CD4-positive, alpha-beta T cell (primary cell): ENCODE results near the gene SLC27A2. TPM values are rescaled to one million over a fixed set of nuclear protein-coding genes. Genes with fewer than 3 reads are reported as not detected.

Source experiments
- ATAC-seq: fragments of 200-7000 bp; cut with Tn5 transposase; one replicate; pipeline ENCODE4 v1.10.0; 2022; ENCODE audit warnings: mild to moderate bottlenecking; ENCODE audit not compliant: poor library complexity
- CTCF ChIA-PET: fragments of 350-600 bp; sonication (Branson Sonifier 250); formaldehyde crosslinking; loops from one replicate; lab custom pipeline; 2021; ENCODE audit warnings: antibody characterized with exemption, inconsistent platforms; lab: Charles Lee
- POLR2A ChIA-PET: fragments of 350-600 bp; sonication (Branson Sonifier 250); formaldehyde crosslinking; loops from one replicate; lab custom pipeline; 2021; ENCODE audit warnings: antibody characterized with exemption, inconsistent platforms; lab: Charles Lee
- DNase-seq, 14 experiments: peaks; one replicate each; pipeline ENCODE4 v3.0.0-alpha.2; 2013 to 2020; ENCODE audit warnings: mixed read lengths in 2 of 14
- H3K27ac ChIP-seq, 2 donors: one replicate each; pipeline versions ENCODE4 v1.5.1 to v1.7.0; 2013; ENCODE audit warnings: low read length in 2 of 2, low read depth in 1 of 2, mild to moderate bottlenecking in 1 of 2
- H3K27me3 ChIP-seq, 2 experiments: 1 replicate in 1 of 2; 2 replicates in 1 of 2; pipeline versions ENCODE4 v1.6.1 to v1.7.0; 2013; ENCODE audit warnings: low read length in 2 of 2, control low read depth in 1 of 2, mild to moderate bottlenecking in 1 of 2, moderate library complexity in 1 of 2; ENCODE audit not compliant: insufficient read depth in 2 of 2, control insufficient read depth in 1 of 2
- H3K36me3 ChIP-seq: one replicate; pipeline ENCODE4 v1.6.1; 2013; ENCODE audit warnings: low read length, control low read depth; ENCODE audit not compliant: insufficient read depth
- H3K4me1 ChIP-seq: one replicate; pipeline ENCODE4 v1.6.1; 2013; ENCODE audit warnings: low read length, control low read depth; ENCODE audit not compliant: insufficient read depth
- H3K4me3 ChIP-seq: one replicate; pipeline ENCODE4 v1.5.1; 2013; ENCODE audit warnings: mild to moderate bottlenecking, low read length, moderate library complexity
- H3K9me3 ChIP-seq, 2 experiments: 1 replicate in 1 of 2; 2 replicates in 1 of 2; pipeline versions ENCODE4 v1.6.1 to v1.7.0; 2013; ENCODE audit warnings: low read length in 2 of 2, mild to moderate bottlenecking in 2 of 2, control low read depth in 1 of 2, moderate library complexity in 1 of 2; ENCODE audit not compliant: control insufficient read depth in 1 of 2, insufficient read depth in 1 of 2
- H3K27ac Mint-ChIP-seq: one replicate; pipeline ENCODE4 v1.8.0; 2020; ENCODE audit warnings: mixed read lengths
- H3K27me3 Mint-ChIP-seq: one replicate; pipeline ENCODE4 v1.8.0; 2021; ENCODE audit warnings: mixed read lengths
- H3K36me3 Mint-ChIP-seq: one replicate; pipeline ENCODE4 v1.8.0; 2021; ENCODE audit warnings: low read depth, mixed read lengths
- H3K4me1 Mint-ChIP-seq: one replicate; pipeline ENCODE4 v1.8.0; 2021; ENCODE audit warnings: low read depth, mixed read lengths
- H3K4me3 Mint-ChIP-seq: one replicate; pipeline ENCODE4 v1.8.0; 2020; ENCODE audit warnings: mild to moderate bottlenecking, mixed read lengths
- H3K9me3 Mint-ChIP-seq: one replicate; pipeline ENCODE4 v1.8.0; 2020; ENCODE audit warnings: mixed read lengths
- CTCF ChIP-seq: fragments of 200-600 bp; IDR thresholded peaks from one replicate; pipeline ENCODE4 v1.8.0; 2022; ENCODE audit warnings: antibody characterized with exemption, mild to moderate bottlenecking
- intact Hi-C, 2 experiments: fragments of 100-400 bp; cut with DNase I in 1 of 2; cut with micrococcal nuclease in 1 of 2; formaldehyde crosslinking; loops; one replicate each; pipeline versions ENCODE4 v1.15.1 to v1.9.0; 2023 to 2025; cut with DNase I, micrococcal nuclease
- total RNA-seq, 174 experiments: library from RNA in 2 of 174; stranded (reverse) in 2 of 174; gene quantifications; one replicate each; pipeline ENCODE4 v1.2.3 and lab custom pipeline; 2021 to 2026

SLC27A2 gene
- total RNA-seq, 2 experiments from 2014 or later = 0.22 to 0.31 TPM

DNA sequence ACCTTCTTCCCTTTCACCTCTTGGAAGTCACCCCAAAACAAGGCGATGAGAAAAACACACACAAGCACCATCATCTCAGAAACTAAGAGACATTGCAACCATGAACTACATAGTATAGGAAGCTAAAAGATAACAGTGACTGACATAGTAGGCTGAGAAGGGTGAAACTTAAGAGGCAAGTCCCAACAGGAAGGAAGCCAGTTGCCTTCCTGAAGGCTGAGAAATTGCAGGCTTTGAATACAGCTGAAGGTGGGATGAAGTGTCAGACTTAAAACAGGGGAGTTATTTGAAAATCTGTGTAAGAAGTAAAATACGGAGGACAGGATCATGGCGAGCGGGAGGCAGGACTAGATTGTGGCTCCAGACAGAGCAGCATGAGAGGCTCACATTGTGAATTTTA, 27.8 kb downstream of the SLC27A2 start:
- no peaks in the 10 kb centered on the region for H3K4me1 Mint-ChIP-seq
- no peak overlapping the region for H3K27ac Mint-ChIP-seq
- ATAC-seq (no peak), DNase-seq (no peak)
- CTCF ChIA-PET = no interaction called here
- no peaks in the 10 kb centered on the region for H3K4me1 ChIP-seq
- intact Hi-C loops = no loop called here
- POLR2A ChIA-PET = no interaction called here
- no peak for TF ChIP-seq CTCF
- no peak overlapping the region for H3K4me3 ChIP-seq
- no peak overlapping the region for H3K4me3 Mint-ChIP-seq
- H3K36me3 Mint-ChIP-seq = peaks cover 5% of the 10 kb centered on the region
- peaks cover 8% of the 10 kb centered on the region for H3K9me3 Mint-ChIP-seq
- H3K27me3 ChIP-seq = peaks cover 0 to 3% of the 10 kb centered on the region in 2 experiments
- no peaks in the 10 kb centered on the region for H3K36me3 ChIP-seq
- no peaks in the 10 kb centered on the region for H3K27me3 Mint-ChIP-seq
- no peak overlapping the region for H3K27ac ChIP-seq
- H3K9me3 ChIP-seq = peaks cover 7% of the 10 kb centered on the region in 2 experiments

DNA sequence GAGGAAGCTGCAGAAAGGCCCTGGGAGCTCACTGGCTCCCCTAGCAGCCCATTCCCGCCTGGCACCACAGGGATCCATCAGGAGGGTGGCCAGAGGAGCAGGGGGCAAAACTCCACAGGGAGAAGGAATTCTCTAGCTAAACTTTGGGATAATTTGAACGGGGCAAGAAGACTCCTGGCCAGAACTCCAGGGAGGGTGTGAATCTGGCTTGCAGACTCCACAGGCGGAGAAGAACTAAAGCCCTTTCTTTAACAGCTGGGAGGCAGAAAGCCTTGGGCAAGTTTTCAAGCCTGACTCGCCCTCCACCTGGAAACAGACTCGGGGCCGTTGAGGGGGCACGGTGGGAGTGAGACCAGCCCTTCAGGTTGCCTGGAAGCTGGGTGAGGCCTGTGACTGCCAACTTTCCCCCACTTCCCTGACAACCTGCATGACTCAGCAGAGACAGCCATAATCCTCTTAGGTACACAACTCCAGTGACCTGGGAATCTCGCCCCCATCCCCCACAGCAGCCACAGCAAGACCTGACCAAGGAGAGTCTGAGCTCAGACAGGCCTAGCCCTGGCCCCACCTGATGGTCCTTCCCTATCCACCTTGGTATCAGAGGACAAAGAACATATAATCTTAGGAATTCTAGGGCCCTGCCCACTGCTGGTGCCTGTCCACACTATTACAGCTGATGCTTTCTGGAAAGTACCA, 28.6 kb downstream of the SLC27A2 start:
- POLR2A ChIA-PET = no interaction called here
- H3K36me3 Mint-ChIP-seq = peaks cover 5% of the 10 kb centered on the region
- Histone ChIP-seq H3K27ac (no peak overlapping the region), H3K36me3 (no peaks in the 10 kb centered on the region), H3K27me3 (peaks cover 0 to 3% of the 10 kb centered on the region in 2 experiments), H3K4me3 (no peak overlapping the region), H3K4me1 (no peaks in the 10 kb centered on the region), H3K9me3 (peaks cover 7% of the 10 kb centered on the region in 2 experiments)
- no peaks in the 10 kb centered on the region for H3K27me3 Mint-ChIP-seq
- DNase-seq = no peak
- no peak for ATAC-seq
- no peak overlapping the region for H3K27ac Mint-ChIP-seq
- TF ChIP-seq CTCF = no peak
- H3K9me3 Mint-ChIP-seq = peaks cover 8% of the 10 kb centered on the region
- H3K4me3 Mint-ChIP-seq = no peak overlapping the region
- no peaks in the 10 kb centered on the region for H3K4me1 Mint-ChIP-seq
- CTCF ChIA-PET = interaction anchor here (0.6 kb wide), 1 partner anchor 30 kb away, joined by 4 read pairs; no protein-coding TSS in a partner anchor
- intact Hi-C loops = no loop called here

GRCh38 chr15:50218291-50218690, 36.3 kb downstream of the SLC27A2 start:
- Histone ChIP-seq H3K27ac (no peak overlapping the region), H3K27me3 (no peaks in the 10 kb centered on the region), H3K36me3 (no peaks in the 10 kb centered on the region), H3K9me3 (no peaks in the 10 kb centered on the region), H3K4me1 (no peaks in the 10 kb centered on the region), H3K4me3 (no peak overlapping the region)
- ATAC-seq (no peak), DNase-seq (no peak)
- H3K27ac Mint-ChIP-seq = no peak overlapping the region
- no peaks in the 10 kb centered on the region for H3K4me1 Mint-ChIP-seq
- no peaks in the 10 kb centered on the region for H3K9me3 Mint-ChIP-seq
- intact Hi-C loops = no loop called here
- no peak for TF ChIP-seq CTCF
- CTCF ChIA-PET = no interaction called here
- no peak overlapping the region for H3K4me3 Mint-ChIP-seq
- no peaks in the 10 kb centered on the region for H3K36me3 Mint-ChIP-seq
- POLR2A ChIA-PET = interaction anchor here (0.6 kb wide), 1 partner anchor 31 kb away, joined by 3 read pairs; no protein-coding TSS in a partner anchor
- H3K27me3 Mint-ChIP-seq = no peaks in the 10 kb centered on the region
